GM12801 (cell line): ENCODE data around the gene WDR5.

ENCODE experiments used
- TF ChIP-seq, protein P1 (sequence below): IDR thresholded peaks from one replicate; pipeline ENCODE4 v1.5.1; 2011; ENCODE audit warnings: control low read depth; ENCODE audit not compliant: insufficient read length; ENCODE audit errors: extremely low read depth

The WDR5 gene

DNA sequence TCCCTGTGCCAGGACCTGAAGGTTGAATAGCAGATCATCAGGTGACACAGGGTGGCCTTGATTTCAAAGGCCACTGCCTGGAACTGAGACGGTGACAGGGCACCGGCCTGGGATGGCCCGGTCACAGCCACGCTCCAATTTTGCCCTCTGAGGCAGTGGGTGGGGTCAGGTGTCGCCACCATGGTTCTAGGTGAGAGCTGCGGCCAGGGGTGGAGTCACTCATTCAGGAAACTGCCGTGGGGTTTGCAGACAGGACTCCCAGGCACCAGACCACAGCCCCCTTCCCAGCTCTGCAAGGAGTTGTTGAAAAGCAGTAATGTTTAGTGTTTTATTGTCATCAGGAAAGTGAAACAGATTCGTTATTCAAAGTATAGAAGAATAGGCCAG is 45.8 kb downstream of the WDR5 start:
- TF ChIP-seq, protein P1, sequence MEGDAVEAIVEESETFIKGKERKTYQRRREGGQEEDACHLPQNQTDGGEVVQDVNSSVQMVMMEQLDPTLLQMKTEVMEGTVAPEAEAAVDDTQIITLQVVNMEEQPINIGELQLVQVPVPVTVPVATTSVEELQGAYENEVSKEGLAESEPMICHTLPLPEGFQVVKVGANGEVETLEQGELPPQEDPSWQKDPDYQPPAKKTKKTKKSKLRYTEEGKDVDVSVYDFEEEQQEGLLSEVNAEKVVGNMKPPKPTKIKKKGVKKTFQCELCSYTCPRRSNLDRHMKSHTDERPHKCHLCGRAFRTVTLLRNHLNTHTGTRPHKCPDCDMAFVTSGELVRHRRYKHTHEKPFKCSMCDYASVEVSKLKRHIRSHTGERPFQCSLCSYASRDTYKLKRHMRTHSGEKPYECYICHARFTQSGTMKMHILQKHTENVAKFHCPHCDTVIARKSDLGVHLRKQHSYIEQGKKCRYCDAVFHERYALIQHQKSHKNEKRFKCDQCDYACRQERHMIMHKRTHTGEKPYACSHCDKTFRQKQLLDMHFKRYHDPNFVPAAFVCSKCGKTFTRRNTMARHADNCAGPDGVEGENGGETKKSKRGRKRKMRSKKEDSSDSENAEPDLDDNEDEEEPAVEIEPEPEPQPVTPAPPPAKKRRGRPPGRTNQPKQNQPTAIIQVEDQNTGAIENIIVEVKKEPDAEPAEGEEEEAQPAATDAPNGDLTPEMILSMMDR, result no peak

GRCh38 chr9:134182554-134183085 is 46.7 kb downstream of the WDR5 start:
- TF ChIP-seq, protein P1, result no peak

- TF ChIP-seq, protein P1, result no peak
These were observed 49.7 kb downstream of the WDR5 start for GRCh38 chr9:134185536-134186011.

DNA sequence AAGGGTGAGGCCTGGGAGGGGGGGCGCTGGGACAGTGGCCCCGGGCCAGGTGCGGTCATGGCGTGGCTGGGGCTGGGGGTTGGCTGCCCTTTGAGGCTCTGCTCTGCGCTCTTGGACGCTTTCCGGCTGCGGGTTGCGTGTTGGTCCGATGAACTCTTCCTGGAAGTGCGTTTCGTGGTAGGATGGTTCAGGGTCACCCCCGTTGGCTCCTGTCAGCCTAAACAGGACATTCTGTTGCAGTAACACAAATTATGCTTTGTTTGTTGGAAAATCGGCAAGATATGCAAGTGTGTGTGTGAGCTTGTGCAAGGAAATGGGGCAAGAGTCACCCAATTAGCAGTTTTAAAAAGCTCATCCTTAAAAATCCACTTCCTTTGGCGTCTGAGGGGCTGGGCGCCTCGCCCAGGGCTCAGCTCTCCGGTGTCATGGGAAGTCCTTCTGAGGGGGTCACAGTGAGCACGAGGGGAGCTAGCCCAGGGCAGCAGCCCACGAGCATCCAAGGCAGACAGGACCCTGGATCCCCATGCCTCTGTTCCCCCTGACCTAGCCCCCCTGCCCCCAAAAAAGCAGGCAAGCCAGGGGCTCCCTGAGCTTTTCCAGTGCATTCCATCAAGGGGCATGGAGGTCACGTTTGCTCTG is 50.7 kb downstream of the WDR5 start:
- TF ChIP-seq, protein P1, result no peak

GRCh38 chr9:134187110-134187531 is 51.2 kb downstream of the WDR5 start:
- TF ChIP-seq, protein P1, result no peak

DNA sequence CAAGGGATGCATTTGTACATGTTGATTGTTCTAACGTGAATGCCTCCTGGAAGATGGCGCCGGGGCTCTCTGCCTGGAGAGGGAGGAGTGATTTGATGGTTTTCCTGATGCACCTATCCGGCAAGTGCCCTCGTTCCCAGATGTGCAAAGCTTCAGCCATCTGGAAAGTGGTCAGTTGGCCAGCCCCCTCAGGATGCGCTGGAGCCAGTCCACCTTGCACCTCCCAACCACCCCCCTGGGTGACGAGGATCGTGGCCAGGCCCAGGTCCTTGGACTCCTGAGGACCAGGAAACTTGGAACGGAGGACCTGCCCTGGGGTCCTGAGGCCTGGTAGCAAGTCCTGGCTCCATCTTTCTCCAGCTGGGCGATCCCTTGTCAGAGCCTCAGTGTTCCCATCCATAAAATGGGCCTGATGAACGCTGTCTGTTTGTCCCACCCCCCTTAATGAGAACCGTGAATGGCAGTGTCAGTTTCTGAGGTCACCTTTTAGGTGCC is 52.1 kb downstream of the WDR5 start:
- TF ChIP-seq, protein P1, result no peak

DNA sequence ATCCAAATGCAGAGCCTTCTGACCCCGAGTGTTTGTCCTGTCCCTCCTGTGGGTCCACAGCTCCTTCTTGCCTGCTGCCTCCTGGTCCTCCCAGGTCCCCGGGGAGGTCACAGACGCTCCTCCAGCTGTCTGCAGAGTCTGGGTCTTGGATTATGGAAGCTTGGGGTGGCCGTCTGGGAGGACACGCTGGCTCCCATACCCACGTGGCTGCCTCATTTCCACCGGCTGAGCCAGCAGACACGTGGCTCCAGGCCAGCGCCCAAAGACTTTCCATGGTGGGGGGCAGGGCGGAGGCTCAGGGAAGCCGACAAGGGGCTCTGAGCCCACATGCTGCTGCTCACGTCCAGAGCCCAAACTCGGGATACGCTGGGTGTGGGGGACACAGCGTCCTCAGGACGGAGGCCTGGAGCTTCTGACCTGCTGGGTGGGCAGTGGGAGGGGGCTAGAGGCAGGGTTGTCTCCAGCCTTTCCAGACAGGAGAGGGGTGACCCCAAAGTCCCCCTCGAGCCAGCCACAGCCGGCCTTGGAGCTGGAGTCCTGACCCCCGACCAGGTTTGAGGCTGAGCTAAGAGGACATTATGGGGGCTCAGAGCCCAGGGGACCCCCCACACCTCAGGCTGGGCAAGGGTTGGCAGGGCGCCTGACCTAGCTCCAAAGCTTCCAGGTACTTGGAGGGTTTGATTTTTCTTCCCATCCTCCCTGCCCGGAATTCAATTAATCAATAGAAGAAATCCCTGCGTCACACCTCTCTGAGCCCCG is 52.7 kb downstream of the WDR5 start:
- TF ChIP-seq, protein P1, result no peak
